Measurements from ENCODE around the gene PPEF1. TPM values are rescaled to one million over a fixed set of nuclear protein-coding genes. Genes with fewer than 3 reads are reported as not detected.
A peak's percentile ranks its signal among the peaks of the same experiment; 100 is the strongest.

The PPEF1 gene
- total RNA-seq, 1 donor = not detected

DNA sequence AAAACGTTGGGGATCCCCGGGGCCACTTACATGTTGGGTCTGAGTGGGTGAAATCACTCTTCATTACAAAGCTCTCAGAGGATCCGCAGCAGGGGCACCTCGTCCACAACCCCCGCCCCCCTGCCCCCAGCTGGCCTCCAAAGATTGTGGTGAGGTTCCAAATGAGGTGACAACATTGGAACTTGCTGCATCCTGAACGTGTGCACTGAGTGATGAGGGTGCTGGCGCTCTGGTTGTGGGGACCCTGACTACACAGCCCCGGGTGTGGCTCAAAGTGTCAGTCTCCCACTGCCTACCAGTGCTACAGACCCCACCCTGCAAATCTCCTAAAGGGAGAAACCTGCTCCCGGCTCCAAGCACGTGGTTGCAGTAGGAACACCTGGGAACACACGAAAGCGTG, 164.5 kb downstream of the PPEF1 start:
- TF ChIP-seq, protein P1, sequence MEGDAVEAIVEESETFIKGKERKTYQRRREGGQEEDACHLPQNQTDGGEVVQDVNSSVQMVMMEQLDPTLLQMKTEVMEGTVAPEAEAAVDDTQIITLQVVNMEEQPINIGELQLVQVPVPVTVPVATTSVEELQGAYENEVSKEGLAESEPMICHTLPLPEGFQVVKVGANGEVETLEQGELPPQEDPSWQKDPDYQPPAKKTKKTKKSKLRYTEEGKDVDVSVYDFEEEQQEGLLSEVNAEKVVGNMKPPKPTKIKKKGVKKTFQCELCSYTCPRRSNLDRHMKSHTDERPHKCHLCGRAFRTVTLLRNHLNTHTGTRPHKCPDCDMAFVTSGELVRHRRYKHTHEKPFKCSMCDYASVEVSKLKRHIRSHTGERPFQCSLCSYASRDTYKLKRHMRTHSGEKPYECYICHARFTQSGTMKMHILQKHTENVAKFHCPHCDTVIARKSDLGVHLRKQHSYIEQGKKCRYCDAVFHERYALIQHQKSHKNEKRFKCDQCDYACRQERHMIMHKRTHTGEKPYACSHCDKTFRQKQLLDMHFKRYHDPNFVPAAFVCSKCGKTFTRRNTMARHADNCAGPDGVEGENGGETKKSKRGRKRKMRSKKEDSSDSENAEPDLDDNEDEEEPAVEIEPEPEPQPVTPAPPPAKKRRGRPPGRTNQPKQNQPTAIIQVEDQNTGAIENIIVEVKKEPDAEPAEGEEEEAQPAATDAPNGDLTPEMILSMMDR (IDR thresholded peaks at IDR 0.05; ENCODE audit: insufficient read depth, low read length) = no peak
- no peak for DNase-seq (ENCODE audit: low read depth)
- H3K4me3 ChIP-seq (ENCODE audit: low read depth, low read length) = no peak overlapping the region

GRCh38 chrX:18872621-18873020, 165.2 kb downstream of the PPEF1 start:
- TF ChIP-seq, protein P1 (IDR thresholded peaks at IDR 0.05; ENCODE audit: insufficient read depth, low read length) = no peak
- H3K4me3 ChIP-seq (ENCODE audit: low read depth, low read length) = no peak overlapping the region
- no peak for DNase-seq (ENCODE audit: low read depth)

GRCh38 chrX:18873189-18873791, 165.8 kb downstream of the PPEF1 start:
- TF ChIP-seq, protein P1 (IDR thresholded peaks at IDR 0.05; ENCODE audit: insufficient read depth, low read length) = no peak
- DNase-seq (ENCODE audit: low read depth) = peak; percentile 75
- no peak overlapping the region for H3K4me3 ChIP-seq (ENCODE audit: low read depth, low read length)

GRCh38 chrX:18873836-18874235, 166.4 kb downstream of the PPEF1 start:
- no peak overlapping the region for H3K4me3 ChIP-seq (ENCODE audit: low read depth, low read length)
- TF ChIP-seq, protein P1 (IDR thresholded peaks at IDR 0.05; ENCODE audit: insufficient read depth, low read length) = no peak
- DNase-seq (ENCODE audit: low read depth) = no peak

- DNase-seq (ENCODE audit: low read depth) = no peak
- H3K4me3 ChIP-seq (ENCODE audit: low read depth, low read length) = no peak overlapping the region
- TF ChIP-seq, protein P1 (IDR thresholded peaks at IDR 0.05; ENCODE audit: insufficient read depth, low read length) = no peak
These were observed 167.3 kb downstream of the PPEF1 start for GRCh38 chrX:18874560-18875255.

- DNase-seq (ENCODE audit: low read depth) = no peak
- H3K4me3 ChIP-seq (ENCODE audit: low read depth, low read length) = no peak overlapping the region
- TF ChIP-seq, protein P1 (IDR thresholded peaks at IDR 0.05; ENCODE audit: insufficient read depth, low read length) = no peak
These were observed 167.9 kb downstream of the PPEF1 start for GRCh38 chrX:18875256-18875878.
